Endothelial cell of hepatic sinusoid (primary cell): ENCODE measurements around the gene UCKL1.

ENCODE experiments used
- in situ Hi-C: cut with HindIII; loops from 2 replicates; pipeline ENCODE4 v1.10.0; 2017; ENCODE audit warnings: low sequenced_read_pairs

The UCKL1 gene

GRCh38 chr20:63945031-63945658 is 11.1 kb downstream of the UCKL1 start:
- in situ Hi-C loops, result no loop called here

DNA sequence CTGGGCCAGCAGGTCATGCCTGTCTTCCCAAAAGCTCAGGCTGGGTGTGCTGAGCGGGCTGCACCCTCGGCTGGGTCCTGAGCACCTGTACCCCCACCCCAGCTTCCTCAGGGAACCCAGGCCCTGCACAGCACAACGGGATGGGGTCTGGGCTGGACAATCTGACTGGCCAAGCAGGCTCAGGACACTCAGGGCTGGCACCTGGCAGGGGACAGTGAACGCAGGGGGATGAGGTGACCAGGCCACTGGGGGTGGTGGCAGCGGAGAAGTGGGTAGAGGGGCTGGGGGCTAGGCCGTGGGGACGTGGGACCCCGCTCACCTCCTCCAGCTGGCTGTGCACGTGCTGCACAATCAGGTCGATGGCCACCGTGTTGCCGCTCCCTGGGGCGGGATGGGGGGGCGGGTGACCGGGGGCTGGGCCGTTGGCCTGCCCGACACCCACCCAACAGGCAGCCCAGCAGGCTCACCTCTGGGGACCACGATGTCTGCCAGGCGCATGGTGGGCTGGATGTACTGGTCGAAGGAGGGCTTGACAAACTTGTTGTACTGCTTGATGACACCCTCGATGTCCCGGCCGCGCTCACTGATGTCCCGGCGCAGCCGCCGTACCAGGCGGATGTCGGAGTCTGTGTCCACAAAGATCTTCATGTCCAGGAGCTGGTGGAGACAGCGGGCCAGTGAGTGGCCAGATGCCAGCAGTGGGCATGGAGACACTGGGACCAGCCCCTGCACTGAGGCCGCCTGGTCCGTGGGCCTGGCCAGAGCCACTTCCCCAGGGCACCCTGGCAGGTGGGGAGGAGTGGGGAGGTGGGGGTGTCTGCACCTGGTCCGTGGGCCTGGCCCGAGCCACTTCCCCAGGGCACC is 11.9 kb downstream of the UCKL1 start:
- in situ Hi-C loops, result loop anchor here (5.0 kb wide), 1 partner anchor 47 kb away; the partner anchor contains the start of gene DNAJC5

- in situ Hi-C loops, result loop anchor here (5.0 kb wide), 1 partner anchor 46 kb away; the partner anchor contains the start of gene DNAJC5
These were observed 12.5 kb downstream of the UCKL1 start for GRCh38 chr20:63943808-63944077.

DNA sequence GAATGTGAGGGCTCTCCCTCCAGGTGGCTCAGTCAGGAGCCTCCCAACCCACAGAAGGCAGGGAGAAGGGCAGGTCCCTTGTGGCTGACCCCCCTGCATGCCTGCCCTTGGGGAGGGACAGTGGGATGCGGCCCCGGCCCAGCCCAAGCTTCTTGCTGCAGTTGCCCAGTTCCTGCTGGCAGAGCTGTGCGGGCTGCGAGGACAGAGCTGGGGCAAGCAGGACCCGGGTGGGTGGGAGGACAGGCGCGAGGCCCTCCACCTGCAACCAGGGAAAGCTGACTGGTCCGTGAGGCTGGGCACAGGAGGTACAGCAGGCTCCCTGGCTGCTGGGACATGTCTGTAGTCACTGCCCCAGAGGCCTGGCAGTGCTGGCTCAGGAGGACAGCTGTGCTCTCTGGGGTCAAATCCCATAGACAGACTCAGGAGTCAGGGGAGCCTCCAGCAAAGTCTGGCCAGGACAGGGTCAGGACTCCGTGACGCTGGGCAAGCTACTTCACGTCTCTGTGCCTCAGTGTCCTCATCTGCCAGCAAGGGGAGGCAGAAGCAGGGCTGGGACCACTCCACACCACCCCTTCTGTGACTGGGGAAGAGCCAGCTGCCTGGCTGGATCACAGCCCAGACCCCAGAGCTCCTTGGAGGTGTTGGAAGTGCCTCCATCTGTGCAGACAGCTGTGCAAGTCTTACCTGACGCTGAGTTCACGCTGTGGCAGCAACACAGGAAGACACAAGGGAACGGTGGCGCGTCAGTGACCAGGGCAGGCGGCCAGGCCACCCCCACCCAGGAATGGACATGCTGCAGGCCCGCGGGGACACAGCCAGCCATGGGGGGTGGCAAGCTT is 13.0 kb downstream of the UCKL1 start:
- in situ Hi-C loops, result loop anchor here (5.0 kb wide), 1 partner anchor 46 kb away; the partner anchor contains the start of gene DNAJC5

DNA sequence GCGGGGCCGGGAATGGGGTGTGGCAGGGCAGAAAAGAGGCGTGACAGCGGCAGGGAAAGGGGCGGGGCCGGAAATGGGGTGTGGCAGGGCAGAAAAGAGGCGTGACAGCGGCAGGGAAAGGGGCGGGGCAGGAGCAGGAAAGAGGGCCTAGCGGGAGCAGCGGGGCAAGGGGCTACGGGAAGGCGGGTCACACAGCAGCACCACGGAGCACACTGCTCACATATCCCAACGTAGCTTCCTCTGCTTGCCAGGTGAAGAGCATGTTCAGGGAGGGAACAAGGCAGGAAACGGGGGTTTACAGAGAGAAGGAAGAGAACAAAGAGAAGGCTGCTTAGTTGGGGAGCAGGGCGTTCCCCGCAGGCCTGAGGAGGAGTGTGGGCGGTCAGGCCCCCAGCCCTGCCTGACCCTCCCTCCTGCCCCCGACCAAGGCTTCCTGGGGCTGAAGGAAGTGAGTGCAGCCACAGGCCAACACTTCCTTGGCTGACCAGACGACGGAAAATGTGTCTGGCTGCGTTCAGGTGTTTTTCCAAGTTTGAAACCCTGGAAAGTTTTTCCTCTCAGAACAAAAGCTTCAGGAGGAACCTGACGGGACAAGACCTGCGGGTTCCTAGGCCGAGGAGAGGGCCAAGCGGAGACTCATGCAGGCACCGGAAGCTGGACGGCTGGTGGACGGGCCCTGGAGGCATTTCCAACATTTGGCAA is 13.8 kb downstream of the UCKL1 start:
- in situ Hi-C loops, result loop anchor here (5.0 kb wide), 1 partner anchor 45 kb away; the partner anchor contains the start of gene DNAJC5

- in situ Hi-C loops, result loop anchor here (5.0 kb wide), 1 partner anchor 44 kb away; the partner anchor contains the start of gene DNAJC5
These were observed 14.7 kb downstream of the UCKL1 start for GRCh38 chr20:63941282-63942081.

GRCh38 chr20:63940472-63941266 is 15.5 kb downstream of the UCKL1 start:
- in situ Hi-C loops, result loop anchor here (5.0 kb wide), 1 partner anchor 43 kb away; the partner anchor contains the start of gene DNAJC5

GRCh38 chr20:63940071-63940471 is 16.1 kb downstream of the UCKL1 start:
- in situ Hi-C loops, result loop anchor here (5.0 kb wide), 1 partner anchor 43 kb away; the partner anchor contains the start of gene DNAJC5

- in situ Hi-C loops, result no loop called here
These were observed 16.9 kb downstream of the UCKL1 start for GRCh38 chr20:63939061-63939935.

DNA sequence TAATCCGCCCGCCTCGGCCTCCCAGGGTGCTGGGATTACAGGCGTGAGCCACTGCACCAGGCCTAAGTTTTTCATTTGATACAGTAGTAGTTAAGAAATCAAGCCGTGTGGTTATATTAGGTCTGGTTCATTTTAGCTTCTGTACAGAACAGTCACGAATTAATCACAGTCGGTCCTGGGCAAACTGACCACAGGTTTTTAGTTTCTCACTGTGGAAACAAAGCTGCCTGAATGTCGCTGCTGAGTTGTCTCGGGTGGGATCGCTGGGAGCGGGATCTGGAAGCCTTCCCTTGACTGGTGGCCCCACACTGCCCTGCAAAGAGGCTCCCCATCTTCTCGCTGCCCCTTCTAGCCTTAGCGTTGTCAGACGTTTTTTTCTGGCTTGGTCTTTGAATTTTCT is 18.6 kb downstream of the UCKL1 start:
- in situ Hi-C loops, result no loop called here

- in situ Hi-C loops, result no loop called here
These were observed 20.8 kb downstream of the UCKL1 start for GRCh38 chr20:63935447-63935846.

DNA sequence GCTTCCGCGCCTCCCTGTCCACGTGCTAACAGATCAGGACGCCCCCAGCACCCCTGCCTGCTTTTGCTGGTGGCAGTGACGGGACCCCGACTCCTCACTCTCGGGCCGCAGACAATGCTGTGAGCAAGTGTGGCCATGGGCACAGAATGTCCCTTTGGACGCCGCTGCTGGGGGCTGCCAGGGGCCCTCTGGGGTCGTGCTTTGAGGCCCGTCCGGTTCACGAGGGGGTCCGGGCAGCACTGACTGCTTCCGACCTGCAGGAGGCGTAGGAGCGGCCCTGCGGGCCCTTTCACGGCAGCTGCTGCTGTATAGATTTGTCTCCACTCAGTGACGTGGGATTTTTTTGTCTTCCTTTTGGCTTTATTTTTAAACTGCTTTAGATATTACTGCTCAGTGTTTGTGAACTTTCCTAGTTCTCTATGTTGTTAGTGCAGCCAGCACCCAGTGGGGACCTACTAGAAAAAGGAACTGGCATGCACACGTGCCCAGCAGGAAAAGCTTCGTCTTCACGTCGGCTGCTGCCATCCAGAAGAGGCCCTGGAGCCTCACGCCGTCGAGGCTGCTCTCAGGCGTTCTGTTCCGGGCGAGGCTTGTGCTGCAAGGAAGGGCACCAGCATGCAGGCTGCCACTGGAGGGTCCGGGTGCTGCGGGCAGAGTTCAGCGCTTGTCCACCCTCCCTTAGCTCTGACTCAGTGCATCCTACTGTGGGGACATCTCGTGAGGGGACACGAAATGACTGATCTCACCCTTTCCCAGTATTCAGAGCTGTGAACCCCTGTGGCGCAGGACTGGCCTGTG is 21.7 kb downstream of the UCKL1 start:
- in situ Hi-C loops, result no loop called here

- in situ Hi-C loops, result no loop called here
These were observed 22.6 kb downstream of the UCKL1 start for GRCh38 chr20:63933646-63934045.

- in situ Hi-C loops, result no loop called here
These were observed 23.5 kb downstream of the UCKL1 start for GRCh38 chr20:63932606-63933160.

GRCh38 chr20:63931735-63932134 is 24.5 kb downstream of the UCKL1 start:
- in situ Hi-C loops, result no loop called here

GRCh38 chr20:63930971-63931553 is 25.2 kb downstream of the UCKL1 start:
- in situ Hi-C loops, result no loop called here
